SH-SY5Y (cell line): ENCODE measurements around the gene GPR137.

Experiments
- GATA2 ChIP-seq: IDR thresholded peaks from 2 replicates; pipeline ENCODE4 v1.6.1; 2011; ENCODE audit warnings: mild to moderate bottlenecking, low read depth, low read length
- GATA3 ChIP-seq: IDR thresholded peaks from 2 replicates; pipeline ENCODE4 v1.6.1; 2011; ENCODE audit warnings: low read depth, mild to moderate bottlenecking, low read length, moderate library complexity

GRCh38 chr11:64265176-64266160 is 20.2 kb upstream of the GPR137 start:
- TF ChIP-seq GATA2 (no peak), GATA3 (no peak)
